Esophagus muscularis mucosa (tissue), 4 donors: ENCODE data around the gene ABCD2.

Experiments used
- CTCF ChIP-seq, 3 experiments: fragments of 200-600 bp in 2 of 3; fragments of 450-650 bp in 1 of 3; sonication (generic) in 2 of 3; IDR thresholded peaks; one replicate each; pipeline ENCODE4 v1.5.1; 2017 to 2019; ENCODE audit warnings: antibody characterized with exemption in 3 of 3, mild to moderate bottlenecking in 2 of 3, moderate library complexity in 1 of 3
- EP300 ChIP-seq: sonication (generic); formaldehyde crosslinking; IDR thresholded peaks from one replicate; pipeline ENCODE4 v1.6.1; 2017; ENCODE audit warnings: antibody characterized with exemption
- POLR2A ChIP-seq: fragments of 450-650 bp; IDR thresholded peaks from one replicate; pipeline ENCODE4 v1.6.1; 2017; ENCODE audit warnings: antibody characterized with exemption, moderate library complexity, mild to moderate bottlenecking, low read depth

GRCh38 chr12:39581592-39581991 is 38.0 kb downstream of the ABCD2 start:
- TF ChIP-seq CTCF (IDR thresholded peaks at IDR 0.05) (no peak), POLR2A (no peak), EP300 (no peak)
